GM12878 (cell line): Measurements from ENCODE around the gene CASP10.
A peak's percentile ranks its signal among the peaks of the same experiment; 100 is the strongest.

Experiments used
- CTCF ChIP-seq, 3 experiments: IDR thresholded peaks in 2 of 3; conservative IDR thresholded peaks in 1 of 3; 2 replicates each; pipeline ENCODE4 v1.5.1; 2011; ENCODE audit warnings: low read depth in 3 of 3, low read length in 3 of 3, mild to moderate bottlenecking in 3 of 3, control low read depth in 2 of 3, moderate library complexity in 2 of 3, inconsistent platforms in 1 of 3, mixed read lengths in 1 of 3; ENCODE audit not compliant: control insufficient read depth in 2 of 3, insufficient read depth in 1 of 3; ENCODE audit errors: extremely low read depth in 1 of 3
- PAX5 ChIP-seq: IDR thresholded peaks from 2 replicates; pipeline ENCODE4 v1.6.1; 2011; ENCODE audit warnings: low read depth, low read length, borderline replicate concordance
- RCOR1 ChIP-seq: conservative IDR thresholded peaks from 2 replicates; pipeline ENCODE4 v1.6.1; 2012; ENCODE audit warnings: low read depth, low read length, improper control_type of control experiment
- SMARCA5 ChIP-seq: fragments of 450-650 bp; IDR thresholded peaks from 2 replicates; pipeline ENCODE4 v1.6.1; 2017; ENCODE audit warnings: mild to moderate bottlenecking
- ZNF24 ChIP-seq: fragments of 450-650 bp; IDR thresholded peaks from 2 replicates; pipeline ENCODE4 v1.6.1; 2017; ENCODE audit warnings: antibody characterized with exemption, mild to moderate bottlenecking

GRCh38 chr2:201182650-201183364 lies at the start of gene CASP10:
- no peak for TF ChIP-seq PAX5
- no peak for TF ChIP-seq RCOR1
- TF ChIP-seq SMARCA5: no peak; the same call in 1 of the 2 replicates
- peak; percentile 65 to 92 (median 76); a peak in 4 of 6 replicates for TF ChIP-seq CTCF (IDR thresholded peaks at IDR 0.05 in 2 of 3, conservative IDR thresholded peaks at IDR 0.05 in 1 of 3; ENCODE audit: control insufficient read depth in 2 of 3, extremely low read depth in 1 of 3, insufficient read depth in 1 of 3, low read depth in 3 of 3, low read length in 3 of 3)
- TF ChIP-seq ZNF24: no peak
